ENCODE measurements around the gene TLE4.

Gene TLE4

GRCh38 chr9:79572608-79573411 is 1.0 kb downstream of the TLE4 start:
- peak; percentile 76 for DNase-seq

- peak; percentile 70 for DNase-seq
Measured at GRCh38 chr9:79573412-79573923, 1.7 kb downstream of the TLE4 start.

- peak; percentile 14 for DNase-seq
Measured at GRCh38 chr9:79574136-79574535, 2.4 kb downstream of the TLE4 start.

GRCh38 chr9:79574781-79575180 is 3.0 kb downstream of the TLE4 start:
- DNase-seq: no peak

GRCh38 chr9:79575547-79575946 is 3.8 kb downstream of the TLE4 start:
- no peak for DNase-seq

GRCh38 chr9:79577969-79578723 is 6.4 kb downstream of the TLE4 start:
- DNase-seq: no peak

- no peak for DNase-seq
Measured at GRCh38 chr9:79578891-79579290, 7.1 kb downstream of the TLE4 start.

- no peak for DNase-seq
Measured at GRCh38 chr9:79579624-79580023, 7.9 kb downstream of the TLE4 start.

GRCh38 chr9:79580055-79580454 is 8.3 kb downstream of the TLE4 start:
- no peak for DNase-seq

GRCh38 chr9:79581388-79581787 is 9.6 kb downstream of the TLE4 start:
- DNase-seq: no peak

GRCh38 chr9:79581794-79582193 is 10.0 kb downstream of the TLE4 start:
- DNase-seq: no peak

- DNase-seq: no peak
Measured at GRCh38 chr9:79583952-79584654, 12.3 kb downstream of the TLE4 start.

GRCh38 chr9:79584655-79584982 is 12.9 kb downstream of the TLE4 start:
- no peak for DNase-seq

GRCh38 chr9:79588488-79589223 is 16.9 kb downstream of the TLE4 start:
- DNase-seq: no peak

- no peak for DNase-seq
Measured at GRCh38 chr9:79591458-79591857, 19.7 kb downstream of the TLE4 start.

- no peak for DNase-seq
Measured at GRCh38 chr9:79592726-79593493, 21.1 kb downstream of the TLE4 start.

- DNase-seq: no peak
Measured at GRCh38 chr9:79598562-79599345, 27.0 kb downstream of the TLE4 start.

- no peak for DNase-seq
Measured at GRCh38 chr9:79600466-79600865, 28.7 kb downstream of the TLE4 start.

- DNase-seq: no peak
Measured at GRCh38 chr9:79603222-79603920, 31.6 kb downstream of the TLE4 start.

- no peak for DNase-seq
Measured at GRCh38 chr9:79604149-79604548, 32.4 kb downstream of the TLE4 start.
